Ectodermal cell (in vitro differentiated cells): Measurements from ENCODE around the gene MRE11. TPM values are rescaled to one million over a fixed set of nuclear protein-coding genes. Genes with fewer than 3 reads are reported as not detected.
A peak's percentile ranks its signal among the peaks of the same experiment; 100 is the strongest.

Experiments
- H3K27ac ChIP-seq: 2 replicates; pipeline ENCODE4 v1.7.0; 2013; ENCODE audit warnings: mild to moderate bottlenecking, low read depth, low read length; ENCODE audit not compliant: insufficient read depth, poor library complexity, severe bottlenecking
- H3K27me3 ChIP-seq: 2 replicates; pipeline ENCODE4 v1.7.0; 2013; ENCODE audit warnings: mild to moderate bottlenecking, low read length; ENCODE audit not compliant: insufficient read depth, control insufficient read depth, poor library complexity, severe bottlenecking
- H3K36me3 ChIP-seq: one replicate; pipeline ENCODE4 v1.7.0; 2013; ENCODE audit warnings: low read length; ENCODE audit not compliant: control insufficient read depth, insufficient read depth
- H3K4me1 ChIP-seq: one replicate; pipeline ENCODE4 v1.7.0; 2013; ENCODE audit warnings: low read length; ENCODE audit not compliant: control insufficient read depth, insufficient read depth
- H3K4me3 ChIP-seq: 2 replicates; pipeline ENCODE4 v1.7.0; 2013; ENCODE audit warnings: low read depth, low read length, control low read depth; ENCODE audit not compliant: insufficient read depth
- H3K9me3 ChIP-seq: 2 replicates; pipeline ENCODE4 v1.7.0; 2013; ENCODE audit warnings: mild to moderate bottlenecking, low read length, moderate library complexity; ENCODE audit not compliant: control insufficient read depth
- WGBS, 2 experiments: methylation state at CpG; one replicate each; pipeline ENCODE4 v1.1.7; 2013; ENCODE audit warnings: missing lambda C conversion rate in 2 of 2; 5-methylcytosine and 5-hydroxymethylcytosine counted together
- polyA plus RNA-seq, 4 experiments: library from polyadenylated mRNA; stranded (reverse); fragments of 50-300 nt; gene quantifications; one replicate each; pipeline ENCODE4 v1.2.3, GENCODE V29; 2013

Gene MRE11
- polyA plus RNA-seq (2013, experiment 1 of 4), result 38.5 TPM
- 41.7 TPM for polyA plus RNA-seq (2013, experiment 2 of 4)
- 26.2 TPM for polyA plus RNA-seq (2013, experiment 3 of 4)
- 30.0 TPM for polyA plus RNA-seq (2013, experiment 4 of 4)

DNA sequence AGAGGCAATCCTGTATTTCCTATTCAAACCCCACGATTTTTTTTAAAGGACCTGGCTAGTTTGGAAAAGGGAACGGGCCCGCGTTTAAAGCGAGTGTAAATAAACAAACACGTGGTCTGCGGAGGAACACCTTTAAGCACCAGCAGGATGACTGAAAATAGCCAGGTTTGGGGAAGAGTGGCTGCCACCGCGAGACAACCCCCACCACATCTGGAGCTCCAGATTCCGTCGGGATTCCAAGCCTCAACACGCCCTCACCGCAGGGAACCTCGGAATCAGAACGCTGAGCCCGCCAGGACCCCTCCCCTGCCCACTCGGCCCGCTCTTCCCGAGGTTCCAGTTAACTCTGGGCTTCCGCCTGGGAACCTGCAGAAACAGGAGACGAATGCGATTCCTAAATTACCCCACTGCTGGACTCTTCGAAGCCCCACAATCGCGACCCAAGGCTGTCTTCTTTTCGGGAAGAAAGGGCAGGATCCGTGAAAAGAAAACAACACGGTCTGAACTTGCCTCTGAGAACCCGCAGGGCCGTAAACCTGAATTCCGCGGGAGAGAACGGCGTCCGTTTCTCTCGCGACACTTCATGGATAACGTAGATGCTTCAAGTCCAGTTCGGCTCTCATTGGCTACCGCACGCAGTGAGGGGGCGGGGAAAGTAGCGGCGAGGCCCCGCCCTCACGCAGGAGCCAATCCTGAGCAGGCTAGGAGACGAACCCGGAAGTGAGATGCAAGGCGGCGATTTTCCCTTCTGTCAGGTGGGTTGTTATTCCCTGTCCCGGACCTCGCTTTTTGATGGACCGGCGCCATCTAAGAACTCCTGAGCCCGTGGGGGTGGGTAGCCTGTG, at the start of gene MRE11, which contains the start of gene ANKRD49:
Gene MRE11, minus strand, starts transcription at position 564 of the 845 bp plus-strand sequence. CDS start 1,043 bp downstream, outside the sequence.
Gene ANKRD49, plus strand, starts transcription at position 704 of the 845 bp plus-strand sequence. CDS start 2,710 bp downstream, outside the sequence.
- peak within 1 kb of the TSS; percentile 99 for H3K27ac ChIP-seq
- H3K27me3 ChIP-seq, result no peaks in the 10 kb centered on the region
- H3K4me1 ChIP-seq, result no peaks in the 10 kb centered on the region
- WGBS, 2 experiments, result 0% methylated on average over 55 of the region's 55 CpGs
- H3K9me3 ChIP-seq, result no peaks in the 10 kb centered on the region
- H3K36me3 ChIP-seq, result peaks cover 14% of the 10 kb centered on the region
- H3K4me3 ChIP-seq, result peak within 1 kb of the TSS; percentile 98

DNA sequence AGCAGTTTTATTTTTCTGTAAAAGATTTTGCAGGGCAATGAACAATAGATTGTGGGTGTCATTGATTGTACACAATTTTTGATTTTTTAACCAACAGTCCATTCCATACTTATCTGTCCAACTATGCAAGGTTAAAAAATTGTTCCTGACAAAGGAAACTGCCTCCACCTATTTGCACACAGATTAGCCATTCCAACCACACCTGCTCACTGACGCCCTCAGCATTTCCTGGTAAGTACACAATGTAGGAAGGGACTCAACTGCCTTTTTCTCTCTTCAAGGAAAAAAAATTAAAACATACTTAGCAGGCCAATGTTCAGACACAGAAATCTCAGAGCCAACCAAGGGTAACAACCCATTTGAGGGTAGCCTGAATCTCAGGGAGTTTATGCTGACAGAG, 45.8 kb upstream of the MRE11 start:
- H3K27ac ChIP-seq, result no peak overlapping the region

DNA sequence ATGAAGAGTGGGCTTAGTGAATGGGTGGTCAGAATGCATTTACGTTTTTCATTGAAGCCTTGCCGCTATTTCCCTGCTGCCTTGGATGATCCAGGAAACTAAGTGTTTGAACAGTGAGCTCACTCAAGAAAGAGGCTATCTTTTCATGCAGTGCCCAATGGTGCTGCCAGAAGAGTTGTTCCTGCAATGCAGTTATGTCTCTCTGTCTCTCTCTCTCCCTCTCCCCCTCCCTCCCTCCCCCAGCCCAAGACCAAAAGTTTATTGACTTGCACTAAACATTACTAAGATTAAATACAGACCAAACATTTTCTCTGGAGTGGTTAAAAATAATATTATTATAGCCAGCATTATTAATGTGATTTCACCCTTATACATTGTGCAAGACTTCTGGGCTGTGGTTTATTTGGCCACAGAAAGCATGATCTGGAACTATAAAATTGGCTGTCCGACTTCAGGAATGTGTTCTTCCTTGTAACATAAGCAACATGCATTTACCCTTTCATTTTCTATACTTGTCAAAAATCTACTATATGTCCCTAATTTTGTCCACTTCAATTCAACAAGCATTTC, 43.5 kb upstream of the MRE11 start:
- Histone ChIP-seq H3K4me3 (no peak overlapping the region), H3K9me3 (no peaks in the 10 kb centered on the region), H3K27me3 (peaks cover 9% of the 10 kb centered on the region), H3K4me1 (no peaks in the 10 kb centered on the region), H3K27ac (no peak overlapping the region), H3K36me3 (no peaks in the 10 kb centered on the region)
- WGBS, 2 experiments, result 83 to 92% methylated on average over 3 of the region's 3 CpGs

More for the DNA sequence above, 45.8 kb upstream of the MRE11 start:
- no peaks in the 10 kb centered on the region for H3K9me3 ChIP-seq
- WGBS, 2 experiments, result 25 to 47% methylated on average over 1 of the region's 1 CpG
- no peak overlapping the region for H3K4me3 ChIP-seq
- no peaks in the 10 kb centered on the region for H3K36me3 ChIP-seq
- no peaks in the 10 kb centered on the region for H3K4me1 ChIP-seq
- H3K27me3 ChIP-seq, result peaks cover 28% of the 10 kb centered on the region

DNA sequence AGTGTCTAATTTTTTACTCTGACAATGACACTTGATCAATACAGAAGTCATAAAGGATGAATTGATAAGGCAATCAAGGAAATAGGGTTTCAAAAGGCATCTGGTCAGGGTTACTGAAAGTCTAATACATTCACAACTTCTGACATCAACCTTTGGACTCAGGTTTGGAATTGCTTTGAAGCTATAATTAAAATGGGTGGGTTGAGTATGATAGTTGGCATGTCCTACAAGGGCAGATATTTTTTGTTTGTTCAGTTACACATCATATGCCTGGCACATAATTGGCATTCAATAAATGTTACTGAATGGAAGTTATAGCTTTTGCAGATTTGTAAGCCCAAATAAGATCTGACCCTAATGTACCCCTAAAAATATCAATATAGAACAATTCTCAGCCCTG, 42.7 kb upstream of the MRE11 start:
- no peak overlapping the region for H3K27ac ChIP-seq
- no peak overlapping the region for H3K4me3 ChIP-seq
- no peaks in the 10 kb centered on the region for H3K9me3 ChIP-seq
- H3K4me1 ChIP-seq, result no peaks in the 10 kb centered on the region
- H3K27me3 ChIP-seq, result peaks cover 3% of the 10 kb centered on the region
- H3K36me3 ChIP-seq, result no peaks in the 10 kb centered on the region

DNA sequence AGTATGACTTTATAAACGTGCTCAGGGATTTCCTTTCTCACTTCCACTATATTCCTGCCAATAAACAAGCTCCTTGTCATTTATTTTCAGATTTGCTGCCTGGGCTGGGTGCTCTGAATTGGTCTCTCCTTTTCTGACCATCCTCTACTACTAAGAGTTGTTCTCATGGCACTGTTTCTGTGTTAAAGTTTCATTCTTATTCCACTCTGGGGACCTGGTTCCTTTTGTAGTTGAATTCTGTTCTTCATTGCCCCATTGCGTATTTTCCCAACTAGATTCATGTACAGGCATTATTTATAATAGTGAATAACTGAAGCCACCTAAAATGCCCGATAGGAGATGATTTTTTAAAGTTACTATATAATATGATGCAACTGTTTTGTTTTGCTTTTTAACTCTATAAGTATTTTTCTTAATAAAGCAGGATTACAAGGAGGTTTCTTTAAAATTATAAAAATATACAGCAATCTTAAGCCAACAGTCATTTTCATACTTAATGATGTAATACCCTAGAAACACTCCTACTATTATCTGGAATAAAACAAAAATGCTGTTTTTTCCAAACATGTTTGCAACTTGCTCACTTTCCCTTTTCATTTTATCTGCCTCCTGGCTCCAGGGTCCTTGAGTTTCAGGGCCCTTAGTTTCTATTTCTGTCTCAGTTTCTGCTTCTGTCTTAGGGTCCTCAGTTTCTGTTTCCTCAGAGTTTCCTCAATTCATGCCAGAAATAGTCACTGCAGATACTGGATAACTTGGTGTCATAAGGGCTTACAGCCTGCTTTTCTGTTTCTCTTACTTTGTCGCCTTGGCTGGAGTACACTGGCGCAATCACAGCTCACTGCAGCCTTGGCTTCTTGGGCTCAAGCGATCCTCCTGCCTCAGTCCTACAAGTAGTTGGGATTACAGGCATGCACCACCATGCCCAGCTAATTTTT, 40.3 kb upstream of the MRE11 start:
- Histone ChIP-seq H3K9me3 (no peaks in the 10 kb centered on the region), H3K27ac (no peak overlapping the region), H3K27me3 (no peaks in the 10 kb centered on the region), H3K4me1 (no peaks in the 10 kb centered on the region), H3K36me3 (no peaks in the 10 kb centered on the region), H3K4me3 (no peak overlapping the region)
- 85 to 88% methylated on average over 4 of the region's 6 CpGs for WGBS, 2 experiments

DNA sequence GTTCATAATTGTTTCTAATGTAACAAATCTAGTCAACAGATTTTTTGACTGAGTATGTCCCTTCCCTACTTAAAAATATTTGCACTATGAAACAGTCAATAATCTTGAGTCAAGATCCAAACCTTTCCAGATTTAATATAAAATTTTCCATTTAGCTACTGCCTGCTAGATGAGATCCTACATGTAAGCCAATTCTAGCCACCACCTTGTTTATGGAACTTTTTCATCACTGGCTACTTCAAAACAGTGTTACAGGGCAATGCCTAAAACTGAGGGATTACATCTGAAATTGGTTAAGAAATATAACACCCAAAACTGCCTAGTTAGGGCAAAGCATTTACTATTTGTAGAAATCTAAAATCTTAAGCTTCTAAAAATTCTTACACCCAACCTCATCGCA, 39.6 kb upstream of the MRE11 start:
- Histone ChIP-seq H3K4me1 (no peaks in the 10 kb centered on the region), H3K36me3 (no peaks in the 10 kb centered on the region), H3K27ac (no peak overlapping the region), H3K9me3 (no peaks in the 10 kb centered on the region), H3K27me3 (no peaks in the 10 kb centered on the region), H3K4me3 (no peak overlapping the region)
- WGBS, 2 experiments, result no CpG with 5 or more reads among the region's 1 CpG

DNA sequence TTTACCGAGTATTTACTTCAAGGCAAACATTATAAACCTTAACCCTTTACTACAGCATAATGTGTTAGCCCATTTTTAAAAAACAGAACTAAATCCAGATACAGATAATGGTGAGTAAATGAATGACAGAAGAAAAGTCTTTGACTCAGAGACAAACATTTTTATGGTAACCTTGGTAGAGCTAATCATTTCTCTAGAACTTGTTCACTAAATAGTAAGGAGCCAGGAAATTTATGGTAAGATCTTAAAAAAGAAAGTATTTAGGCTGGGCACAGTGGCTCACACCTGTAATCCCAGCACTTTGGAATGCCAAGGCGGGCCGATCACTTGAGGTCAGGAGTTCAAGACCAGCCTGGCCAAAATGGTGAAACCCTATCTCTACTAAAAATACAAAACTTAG, 38.6 kb upstream of the MRE11 start:
- 88 to 100% methylated on average over 2 of the region's 3 CpGs for WGBS, 2 experiments
- no peaks in the 10 kb centered on the region for H3K9me3 ChIP-seq
- H3K4me1 ChIP-seq, result no peaks in the 10 kb centered on the region
- H3K36me3 ChIP-seq, result no peaks in the 10 kb centered on the region
- H3K27me3 ChIP-seq, result no peaks in the 10 kb centered on the region
- H3K4me3 ChIP-seq, result no peak overlapping the region
- no peak overlapping the region for H3K27ac ChIP-seq

DNA sequence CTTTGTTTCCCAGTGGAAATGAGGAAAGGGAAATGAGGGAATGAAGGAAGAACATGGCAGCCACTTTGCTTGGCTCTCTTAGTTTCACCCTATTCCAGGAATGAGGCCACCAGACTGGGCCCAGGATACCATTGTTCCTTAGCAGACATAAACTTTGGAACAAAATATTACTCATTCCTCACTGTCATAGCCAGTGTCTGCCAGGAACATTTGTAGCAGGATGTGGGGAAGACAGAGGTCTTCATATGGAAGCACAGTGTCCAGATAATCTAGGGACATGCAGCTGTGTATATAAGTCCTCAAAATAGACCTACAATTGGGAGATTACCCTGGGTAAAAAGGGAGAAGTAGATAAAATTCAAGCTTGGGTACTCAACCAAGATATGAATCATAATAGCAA, 34.9 kb upstream of the MRE11 start:
- H3K27ac ChIP-seq, result no peak overlapping the region
- no peaks in the 10 kb centered on the region for H3K9me3 ChIP-seq
- no peak overlapping the region for H3K4me3 ChIP-seq
- no peaks in the 10 kb centered on the region for H3K36me3 ChIP-seq
- H3K27me3 ChIP-seq, result no peaks in the 10 kb centered on the region
- no peaks in the 10 kb centered on the region for H3K4me1 ChIP-seq

DNA sequence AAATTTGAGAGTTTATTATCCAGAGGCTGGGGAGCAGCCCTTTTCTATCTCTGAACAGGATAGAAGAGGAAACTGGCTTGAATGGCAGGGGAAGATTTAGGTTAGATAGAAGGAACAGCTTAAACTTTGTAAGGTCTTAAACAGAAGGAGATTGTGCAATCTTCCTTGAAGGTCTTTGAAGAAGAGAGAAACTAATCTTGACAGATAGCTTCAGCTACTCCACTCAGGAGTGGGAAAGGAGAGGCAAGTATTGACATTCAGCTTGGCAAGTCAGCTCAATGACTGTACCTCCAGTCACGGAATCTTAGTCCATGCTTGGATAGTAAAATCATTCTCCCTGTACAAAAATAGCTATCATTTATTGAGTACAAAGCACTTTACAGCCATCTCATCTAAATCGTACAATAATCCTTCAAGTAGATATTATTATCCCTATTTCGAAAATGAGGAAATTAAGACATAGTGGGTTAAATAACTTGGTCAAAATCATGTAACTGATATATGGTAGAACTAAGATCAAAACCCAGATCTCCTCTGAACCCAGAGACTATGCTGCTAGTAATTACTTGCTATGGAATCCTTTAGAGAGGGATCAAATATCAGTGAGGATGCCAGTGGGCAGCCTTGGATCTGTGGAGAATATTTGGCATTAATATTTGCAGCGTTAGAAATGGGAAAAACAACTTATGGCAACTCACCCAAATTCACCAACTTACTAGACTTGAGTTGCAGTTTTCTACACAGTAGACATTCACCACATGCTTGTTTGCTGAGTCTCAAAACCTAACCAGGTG, 33.2 kb upstream of the MRE11 start:
- Histone ChIP-seq H3K27ac (no peak overlapping the region), H3K9me3 (no peaks in the 10 kb centered on the region), H3K4me3 (no peak overlapping the region), H3K4me1 (no peaks in the 10 kb centered on the region), H3K27me3 (no peaks in the 10 kb centered on the region), H3K36me3 (no peaks in the 10 kb centered on the region)
- 94 to 100% methylated on average over 2 to 4 of the region's 4 CpGs for WGBS, 2 experiments
